Muscle of back (tissue), 11 donors: ENCODE data around the gene EML4. TPM values are rescaled to one million over a fixed set of nuclear protein-coding genes. Genes with fewer than 3 reads are reported as not detected.
"Not testable (repeated sequence)": the region's sequence is repeated elsewhere in the genome, so short reads cannot be mapped to it uniquely, and the experiment has no call there.

Experiments used
- DNase-seq, 3 donors: peaks; one replicate each; pipeline versions ENCODE4 v3.0.0 to v3.0.0-alpha.2; 2013
- polyA plus RNA-seq, 10 donors: library from polyadenylated mRNA; unstranded; fragments of 120-200 nt; gene quantifications; one replicate each; pipeline ENCODE4 v1.2.1, GENCODE V29; 2013; ENCODE audit not compliant: insufficient read length in 10 of 10

Gene EML4
- polyA plus RNA-seq, 10 donors = 25.6 to 47.6 (median 37.2) TPM

GRCh38 chr2:42171396-42171980 lies 2.3 kb downstream of the EML4 start:
- DNase-seq = peak in 1 of 3 donors; percentile 26

GRCh38 chr2:42172020-42172419 lies 2.9 kb downstream of the EML4 start:
- no peak for DNase-seq

- DNase-seq = no peak
Observed at GRCh38 chr2:42172566-42172965, 3.4 kb downstream of the EML4 start.

- not testable (repeated sequence) for DNase-seq
Observed at GRCh38 chr2:42173467-42173866, 4.3 kb downstream of the EML4 start.

GRCh38 chr2:42176992-42177738 lies 8.0 kb downstream of the EML4 start:
- no peak for DNase-seq

- DNase-seq = peak in 1 of 3 donors; percentile 16
Observed at GRCh38 chr2:42178335-42178734, 9.2 kb downstream of the EML4 start.

- no peak for DNase-seq
Observed at GRCh38 chr2:42180300-42180699, 11.1 kb downstream of the EML4 start.

- no peak for DNase-seq
Observed at GRCh38 chr2:42182654-42183308, 13.6 kb downstream of the EML4 start.

- DNase-seq = no peak
Observed at GRCh38 chr2:42183775-42184174, 14.6 kb downstream of the EML4 start.

- no peak for DNase-seq
Observed at GRCh38 chr2:42184346-42184745, 15.2 kb downstream of the EML4 start.

- DNase-seq = peak in 1 of 3 donors; percentile 21
Observed at GRCh38 chr2:42185220-42185921, 16.2 kb downstream of the EML4 start.

GRCh38 chr2:42186366-42186765 lies 17.2 kb downstream of the EML4 start:
- no peak for DNase-seq

GRCh38 chr2:42186945-42187632 lies 17.9 kb downstream of the EML4 start:
- DNase-seq = no peak

- DNase-seq = no peak
Observed at GRCh38 chr2:42187886-42188285, 18.7 kb downstream of the EML4 start.

GRCh38 chr2:42189235-42189566 lies 20.0 kb downstream of the EML4 start:
- no peak for DNase-seq

- DNase-seq = no peak
Observed at GRCh38 chr2:42190191-42190590, 21.0 kb downstream of the EML4 start.

- no peak for DNase-seq
Observed at GRCh38 chr2:42191285-42192009, 22.3 kb downstream of the EML4 start.

GRCh38 chr2:42192010-42192373 lies 22.8 kb downstream of the EML4 start:
- no peak for DNase-seq

- no peak for DNase-seq
Observed at GRCh38 chr2:42192652-42193566, 23.8 kb downstream of the EML4 start.

- DNase-seq = no peak
Observed at GRCh38 chr2:42193722-42194187, 24.6 kb downstream of the EML4 start.
